Stimulated activated CD8-positive, alpha-beta memory T cell treated with anti-CD3 and anti-CD28 coated beads, Interleukin-15, amount 100 ng/mL, for 24 hours (primary cell): ENCODE results near the gene FCAR.
"Not testable (repeated sequence)": the region's sequence is repeated elsewhere in the genome, so short reads cannot be mapped to it uniquely, and the experiment has no call there.

Experiments used
- DNase-seq: peaks from one replicate; pipeline ENCODE4 v3.0.0-alpha.2; 2020; ENCODE audit warnings: low read depth

FCAR gene

GRCh38 chr19:54894106-54894505 lies 20.1 kb downstream of the FCAR start:
- not testable (repeated sequence) for DNase-seq

- no peak for DNase-seq
Measured at GRCh38 chr19:54896036-54896435, 22.0 kb downstream of the FCAR start.

GRCh38 chr19:54898685-54899084 lies 24.6 kb downstream of the FCAR start:
- DNase-seq = not testable (repeated sequence)

- not testable (repeated sequence) for DNase-seq
Measured at GRCh38 chr19:54899646-54900045, 25.6 kb downstream of the FCAR start.

GRCh38 chr19:54901153-54901552 lies 27.1 kb downstream of the FCAR start:
- DNase-seq = not testable (repeated sequence)

- no peak for DNase-seq
Measured at GRCh38 chr19:54902061-54902460, 28.0 kb downstream of the FCAR start.

- no peak for DNase-seq
Measured at GRCh38 chr19:54903303-54903702, 29.3 kb downstream of the FCAR start.

- not testable (repeated sequence) for DNase-seq
Measured at GRCh38 chr19:54904261-54904660, 30.2 kb downstream of the FCAR start.

- no peak for DNase-seq
Measured at GRCh38 chr19:54905421-54905802, 31.4 kb downstream of the FCAR start.

- no peak for DNase-seq
Measured at GRCh38 chr19:54905803-54906511, 31.9 kb downstream of the FCAR start, which contains the start of gene NCR1. Gene NCR1, plus strand, starts transcription at chr19:54906148. Its CDS starts 40 bp downstream, at chr19:54906188.

GRCh38 chr19:54906819-54907218 lies 32.8 kb downstream of the FCAR start:
- no peak for DNase-seq

- DNase-seq = not testable (repeated sequence)
Measured at GRCh38 chr19:54907899-54908298, 33.9 kb downstream of the FCAR start.

GRCh38 chr19:54916822-54917221 lies 42.8 kb downstream of the FCAR start:
- no peak for DNase-seq

GRCh38 chr19:54918499-54918898 lies 44.5 kb downstream of the FCAR start:
- DNase-seq = no peak

GRCh38 chr19:54919646-54920563 lies 45.9 kb downstream of the FCAR start:
- not testable (repeated sequence) for DNase-seq

GRCh38 chr19:54921082-54921481 lies 47.0 kb downstream of the FCAR start:
- no peak for DNase-seq

GRCh38 chr19:54923276-54923675 lies 49.2 kb downstream of the FCAR start:
- DNase-seq = no peak

GRCh38 chr19:54928299-54928698 lies 54.3 kb downstream of the FCAR start:
- no peak for DNase-seq

GRCh38 chr19:54937926-54938325 lies 63.9 kb downstream of the FCAR start:
- DNase-seq = no peak

GRCh38 chr19:54938906-54939305 lies 64.9 kb downstream of the FCAR start:
- DNase-seq = no peak

- DNase-seq = not testable (repeated sequence)
Measured at GRCh38 chr19:54939538-54939937, 65.5 kb downstream of the FCAR start.
